A549 treated with CORT108297 at 1 μM for 4 hours (cell line): ENCODE measurements around the gene ILDR2. TPM values are rescaled to one million over a fixed set of nuclear protein-coding genes. Genes with fewer than 3 reads are reported as not detected.

Source experiments
- total RNA-seq: library from RNA; stranded (reverse); fragments of 200-300 nt; extraction: Qiagen RNA extraction; gene quantifications from 5 replicates; pipeline ENCODE4 v1.2.3, GENCODE V29; 2022

The ILDR2 gene, protein sequence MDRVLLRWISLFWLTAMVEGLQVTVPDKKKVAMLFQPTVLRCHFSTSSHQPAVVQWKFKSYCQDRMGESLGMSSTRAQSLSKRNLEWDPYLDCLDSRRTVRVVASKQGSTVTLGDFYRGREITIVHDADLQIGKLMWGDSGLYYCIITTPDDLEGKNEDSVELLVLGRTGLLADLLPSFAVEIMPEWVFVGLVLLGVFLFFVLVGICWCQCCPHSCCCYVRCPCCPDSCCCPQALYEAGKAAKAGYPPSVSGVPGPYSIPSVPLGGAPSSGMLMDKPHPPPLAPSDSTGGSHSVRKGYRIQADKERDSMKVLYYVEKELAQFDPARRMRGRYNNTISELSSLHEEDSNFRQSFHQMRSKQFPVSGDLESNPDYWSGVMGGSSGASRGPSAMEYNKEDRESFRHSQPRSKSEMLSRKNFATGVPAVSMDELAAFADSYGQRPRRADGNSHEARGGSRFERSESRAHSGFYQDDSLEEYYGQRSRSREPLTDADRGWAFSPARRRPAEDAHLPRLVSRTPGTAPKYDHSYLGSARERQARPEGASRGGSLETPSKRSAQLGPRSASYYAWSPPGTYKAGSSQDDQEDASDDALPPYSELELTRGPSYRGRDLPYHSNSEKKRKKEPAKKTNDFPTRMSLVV
- 0.02 to 0.12 TPM (median 0.05 TPM) in 4 of 5 replicates, not detected in the other for total RNA-seq

GRCh38 chr1:166975361-166976129, at the start of gene ILDR2:
TSS of gene ILDR2 (minus strand) at chr1:166975540. CDS start at chr1:166975268, 272 bp downstream.

DNA sequence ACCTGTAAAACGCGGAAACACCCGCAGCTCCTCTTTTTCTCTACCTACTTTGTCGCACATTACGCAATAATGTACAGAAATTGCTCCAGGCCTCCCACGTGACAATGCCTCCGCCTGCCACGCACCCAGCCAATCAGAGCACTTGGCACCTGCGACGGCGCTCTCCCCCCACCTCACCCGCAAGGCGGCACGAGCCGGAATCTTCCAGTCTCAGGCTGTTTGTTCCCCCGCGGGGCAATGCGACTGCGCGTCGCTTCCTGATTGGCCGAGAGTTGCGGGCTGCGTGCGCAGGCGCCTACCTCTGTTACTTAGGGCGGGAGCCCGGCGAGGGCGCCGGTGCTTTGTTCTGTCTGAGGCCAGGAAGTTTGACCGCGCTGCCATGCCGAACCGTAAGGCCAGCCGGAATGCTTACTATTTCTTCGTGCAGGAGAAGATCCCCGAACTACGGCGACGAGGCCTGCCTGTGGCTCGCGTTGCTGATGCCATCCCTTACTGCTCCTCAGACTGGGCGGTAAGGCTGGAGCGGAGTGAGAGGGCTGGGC, 13.7 kb upstream of the ILDR2 start, which contains the start of gene MAEL:
MAEL (plus strand) TSS at position 307 of the 542 bp plus-strand sequence; CDS start at position 380, 73 bp downstream.

GRCh38 chr1:166875734-166876539, 99.4 kb downstream of the ILDR2 start, which contains the start of gene TADA1:
TSS of gene TADA1 (minus strand) at chr1:166876264. CDS start at chr1:166876233, 31 bp downstream.

Other genes starting within 250 kb of the ILDR2 start
- 25.8 to 29.8 TPM (median 27.1 TPM) in 5 replicates for gene POGK, start 136.1 kb downstream of the ILDR2 start, total RNA-seq
- 10.7 to 13.8 TPM (median 12.9 TPM) in 5 replicates for gene TADA1, start 99.3 kb downstream of the ILDR2 start, total RNA-seq
- not detected in 5 replicates for gene MAEL, start 13.7 kb upstream of the ILDR2 start, total RNA-seq
- not detected in 5 replicates for gene GPA33, start 114.8 kb upstream of the ILDR2 start, total RNA-seq
- gene STYXL2, start 118.5 kb upstream of the ILDR2 start, total RNA-seq = not detected in 5 replicates
- gene POU2F1, start 245.3 kb upstream of the ILDR2 start, total RNA-seq = 2.8 to 3.7 TPM (median 3.4 TPM) in 5 replicates